K562 (cell line): Measurements from ENCODE around the gene GUCA1A. TPM values are rescaled to one million over a fixed set of nuclear protein-coding genes. Genes with fewer than 3 reads are reported as not detected.

Experiments
- ATAC-seq: fragments of 200-7000 bp; cut with Tn5 transposase; 3 replicates; pipeline ENCODE4 v1.9.1; 2020; ENCODE audit warnings: moderate library complexity
- BruUV-seq: library from RNA; stranded (reverse); fragments of 400-500 nt; replicated peaks from 2 replicates; lab custom pipeline; 2021; lab: Mats Ljungman, UMichigan
- CTCF ChIA-PET: fragments of 300-600 bp; formaldehyde crosslinking; extraction: SDS; loops from one replicate; lab custom pipeline; 2021; ENCODE audit warnings: low intra/inter-chr PET ratio; lab: Yijun Ruan, JAX
- POLR2A ChIA-PET: fragments of 300-600, 350-650 bp; sonication (Branson Sonifier 250); formaldehyde crosslinking; extraction: SDS; loops from one replicate; lab custom pipeline; 2021; ENCODE audit warnings: antibody characterized with exemption, inconsistent platforms; lab: Yijun Ruan, JAX
- DNase-seq, 4 experiments: peaks; one replicate each; pipeline versions ENCODE4 v3.0.0 to v3.0.0-alpha.2; 2011 to 2018; ENCODE audit warnings: low spot score in 3 of 4, mixed read lengths in 3 of 4; ENCODE audit errors: extremely low read depth in 1 of 4
- FAIRE-seq: peaks from 2 replicates; lab custom pipeline; 2011; peaks lifted over from hg19 to GRCh38; lab: Jason Lieb, UNC
- H2AFZ ChIP-seq: 2 replicates; pipeline ENCODE4 v1.6.0; 2011; ENCODE audit warnings: low read depth, low read length, control low read depth, inconsistent platforms
- H3K27ac ChIP-seq: fragments of 200-600 bp; 3 replicates; pipeline ENCODE4 v1.8.0; 2011; ENCODE audit warnings: low read depth, mild to moderate bottlenecking, control low read depth, inconsistent platforms, low read length, moderate library complexity, mixed read lengths; ENCODE audit errors: extremely low read depth
- H3K27me3 ChIP-seq, 2 experiments: fragments of 300-600 bp in 1 of 2; 2 replicates in 1 of 2; 3 replicates in 1 of 2; pipeline versions ENCODE4 v1.6.0 to v1.8.0; 2011; ENCODE audit warnings: inconsistent platforms in 2 of 2, low read length in 2 of 2, mild to moderate bottlenecking in 1 of 2, mixed read lengths in 1 of 2, moderate library complexity in 1 of 2; ENCODE audit not compliant: control insufficient read depth in 2 of 2, insufficient read depth in 2 of 2
- H3K36me3 ChIP-seq: fragments of 300-600 bp; 3 replicates; pipeline ENCODE4 v1.8.0; 2011; ENCODE audit warnings: mild to moderate bottlenecking, low read length, inconsistent platforms; ENCODE audit not compliant: control insufficient read depth, insufficient read depth
- H3K4me1 ChIP-seq, 2 experiments: fragments of 200-600 bp in 1 of 2; replicated peaks in 1 of 2; 2 replicates in 1 of 2; 3 replicates in 1 of 2; pipeline versions ENCODE4 v1.5.1 to v1.8.0; 2011; ENCODE audit warnings: inconsistent platforms in 2 of 2, low read length in 2 of 2, mild to moderate bottlenecking in 1 of 2, mixed read lengths in 1 of 2, moderate library complexity in 1 of 2; ENCODE audit not compliant: control insufficient read depth in 2 of 2, insufficient read depth in 2 of 2
- H3K4me2 ChIP-seq: 2 replicates; pipeline ENCODE4 v1.6.1; 2011; ENCODE audit warnings: low read length, control low read depth, inconsistent platforms, mixed read lengths; ENCODE audit not compliant: insufficient read depth
- H3K4me3 ChIP-seq: fragments of 200-600 bp; sonication (generic), shearing (Covaris generic); 2 replicates; pipeline ENCODE4 v1.5.1; 2016; ENCODE audit warnings: control low read depth, inconsistent platforms
- H3K79me2 ChIP-seq: fragments of 200-600 bp; 3 replicates; pipeline ENCODE4 v1.8.0; 2011; ENCODE audit warnings: low read length, inconsistent platforms; ENCODE audit not compliant: control insufficient read depth, insufficient read depth
- H3K9ac ChIP-seq, 2 experiments: 2 replicates each; pipeline versions ENCODE4 v1.6.0 to v1.6.1; 2011; ENCODE audit warnings: low read depth in 2 of 2, low read length in 2 of 2, control low read depth in 1 of 2, inconsistent platforms in 1 of 2, mild to moderate bottlenecking in 1 of 2, mixed read lengths in 1 of 2; ENCODE audit not compliant: insufficient read depth in 1 of 2
- H3K9me1 ChIP-seq: one replicate; pipeline ENCODE4 v1.6.0; 2011; ENCODE audit warnings: inconsistent platforms, mild to moderate bottlenecking, low read length, moderate library complexity; ENCODE audit not compliant: control insufficient read depth, insufficient read depth
- H3K9me3 ChIP-seq: replicated peaks from 2 replicates; pipeline ENCODE4 v1.5.1; 2011; ENCODE audit warnings: low read depth, low read length, inconsistent platforms; ENCODE audit not compliant: control insufficient read depth, insufficient read depth
- H4K20me1 ChIP-seq: replicated peaks from 2 replicates; pipeline ENCODE4 v1.6.1; 2011; ENCODE audit warnings: low read length, inconsistent platforms, mixed read lengths; ENCODE audit not compliant: control insufficient read depth, insufficient read depth
- C11orf30 ChIP-seq: fragments of 450-650 bp; IDR thresholded peaks from 2 replicates; pipeline ENCODE4 v1.6.1; 2016; ENCODE audit warnings: low read depth, mild to moderate bottlenecking
- FOXK1 ChIP-seq: sonication (generic); formaldehyde crosslinking; IDR thresholded peaks from 2 replicates; pipeline ENCODE4 v1.8.0; 2022; ENCODE audit warnings: missing genetic modification reagents, mild to moderate bottlenecking, borderline replicate concordance
- NR2C2 ChIP-seq, 2 experiments: fragments of 200-800 bp in 1 of 2; sonication (Bioruptor generic) in 1 of 2; sonication (generic) in 1 of 2; formaldehyde crosslinking in 1 of 2; IDR thresholded peaks; 2 replicates each; pipeline versions ENCODE4 v1.6.1 to v1.8.0; 2016 to 2022; ENCODE audit warnings: mild to moderate bottlenecking in 1 of 2, missing compliant biosample characterization in 1 of 2, missing genetic modification characterization in 1 of 2, missing genetic modification reagents in 1 of 2
- POLR2H ChIP-seq: IDR thresholded peaks from 2 replicates; pipeline ENCODE4 v1.6.1; 2016; ENCODE audit warnings: missing genetic modification characterization, low read depth, mild to moderate bottlenecking, control low read depth, missing compliant biosample characterization, moderate library complexity
- ZKSCAN1 ChIP-seq: fragments of 150-350 bp; IDR thresholded peaks from 2 replicates; pipeline ENCODE4 v1.6.1; 2016; ENCODE audit warnings: low read depth, low read length
- ZNF316 ChIP-seq: fragments of 450-650 bp; IDR thresholded peaks from 2 replicates; pipeline ENCODE4 v1.6.1; 2016
- WGBS: fragments of 100-300 bp; shearing (Covaris generic); methylation state at CpG from one replicate; pipeline ENCODE4 v1.1.6; 2016; ENCODE audit warnings: low coverage, mixed read lengths; ENCODE audit not compliant: insufficient coverage; ENCODE audit errors: missing lambda C conversion rate; 5-methylcytosine and 5-hydroxymethylcytosine counted together
- in situ Hi-C: fragments of 300-500 bp; cut with MboI; formaldehyde crosslinking; loops from 4 replicates; pipeline ENCODE4 v1.15.0; 2018; ENCODE audit warnings: inconsistent platforms, mixed read lengths
- intact Hi-C: fragments of 100-400 bp; cut with micrococcal nuclease; formaldehyde crosslinking; loops from 2 replicates; pipeline ENCODE4 v1.14.2; 2022
- polyA plus RNA-seq, 8 experiments: library from polyadenylated mRNA; depleted of rRNA in 4 of 8; stranded (reverse) in 5 of 8; unstranded in 3 of 8; fragments of >200 nt; fragmentation: Nextera tagmentation in 2 of 8; fragmentation: Illumina TruSeq in 1 of 8; extraction: Ambion mirVana in 2 of 8; extraction: Trizol in 1 of 8; gene quantifications; 2 replicates each; pipeline versions ENCODE4 v1.2.1 to v1.2.3, GENCODE V29; 2011 to 2014; ENCODE audit warnings: inconsistent platforms in 1 of 8, missing spikeins in 1 of 8
- total RNA-seq, 7 experiments: library from RNA; depleted of rRNA in 6 of 7; stranded (reverse); fragments of >200 nt in 6 of 7; fragmentation: Illumina TruSeq in 2 of 7; extraction: Trizol in 2 of 7; gene quantifications; 2 replicates each; pipeline versions ENCODE4 v1.2.1 to v1.2.3, GENCODE V29; 2011 to 2021; ENCODE audit warnings: low replicate concordance in 1 of 7
- TF ChIP-seq, protein P1 (sequence below): sonication (generic); formaldehyde crosslinking; IDR thresholded peaks from 2 replicates; pipeline ENCODE4 v1.8.0; 2022; ENCODE audit warnings: missing genetic modification reagents, mild to moderate bottlenecking, borderline replicate concordance

The GUCA1A gene
- total and polyA plus RNA-seq, 9 of the 15 experiments (the other 6 are each of a cell fraction or from before 2014, with no cell fraction given): not detected

DNA sequence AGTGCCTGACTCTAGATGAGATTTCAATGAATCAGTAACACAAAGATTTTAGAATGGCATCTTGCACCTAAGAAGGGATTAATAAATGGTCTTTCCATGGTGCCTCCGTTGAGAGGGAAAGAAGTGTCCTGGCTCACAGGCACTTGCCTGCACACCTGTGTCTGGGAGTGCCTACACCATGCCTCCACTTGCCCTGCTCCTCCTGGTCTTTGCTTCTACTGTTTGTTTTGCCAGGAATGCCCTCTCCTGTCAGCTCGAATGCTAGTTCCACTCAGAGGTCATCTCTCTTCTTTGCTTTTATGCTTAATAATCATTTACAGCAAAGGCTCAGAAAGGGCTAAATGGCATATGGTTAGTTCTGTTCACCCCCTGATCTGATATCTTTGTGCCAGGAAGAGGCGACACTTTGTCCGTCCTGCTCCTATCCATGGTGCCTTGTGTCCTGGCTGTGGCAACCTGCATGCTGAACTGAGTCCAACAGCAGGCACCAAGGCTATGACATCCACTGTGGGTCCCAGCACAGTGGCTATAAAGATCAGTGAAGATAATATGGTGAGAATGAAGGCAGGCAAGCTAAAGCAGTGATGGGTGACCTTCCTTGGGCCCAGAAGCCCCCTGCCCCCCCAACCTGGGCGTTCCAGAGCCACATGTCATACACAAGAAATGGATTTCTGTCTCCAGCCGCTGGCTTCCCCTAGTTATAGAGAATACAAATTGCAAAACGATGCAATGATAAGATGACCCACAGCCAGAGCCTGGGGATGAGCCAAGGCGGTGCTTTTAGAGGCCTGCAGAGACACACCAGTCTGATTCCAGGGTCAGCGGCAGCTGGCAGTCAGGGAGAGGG lies 32.2 kb upstream of the GUCA1A start:
- CTCF ChIA-PET: interaction anchor here (0.6 kb wide), 1 partner anchor 111 kb away, joined by 3 read pairs; no protein-coding TSS in a partner anchor
- DNase-seq: no peak

DNA sequence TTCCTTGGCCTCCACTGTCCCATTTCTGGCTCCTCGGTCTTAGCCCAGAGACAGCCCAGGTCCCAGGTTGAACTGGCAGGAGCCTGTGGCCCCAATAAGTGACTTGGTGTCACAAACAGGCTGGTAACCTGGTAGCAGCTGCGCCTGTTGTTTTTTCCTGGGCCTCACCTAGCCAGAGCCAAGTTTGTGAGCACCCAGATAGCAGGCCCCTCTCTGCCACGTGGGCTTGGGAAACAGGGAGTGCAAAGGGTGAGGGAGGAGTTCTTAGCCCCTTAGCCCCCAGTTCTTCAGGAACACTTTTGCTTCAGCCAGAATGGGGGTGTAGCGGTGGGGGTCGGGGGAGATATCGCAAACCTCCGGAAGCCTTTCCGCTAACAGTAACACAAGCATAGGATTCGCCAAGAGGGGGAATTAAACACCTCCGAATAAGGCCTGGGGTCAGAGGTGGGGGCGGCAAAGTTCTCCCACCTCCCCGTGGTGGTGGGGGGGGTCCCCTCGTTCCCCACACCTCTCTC lies 31.5 kb upstream of the GUCA1A start:
- Histone ChIP-seq H3K9me3 (no peaks in the 10 kb centered on the region), H3K4me2 (no peak overlapping the region), H3K27me3 (no peaks in the 10 kb centered on the region), H3K79me2 (no peaks in the 10 kb centered on the region), H3K27ac (no peak overlapping the region), H3K4me3 (no peak overlapping the region), H3K9ac (peak overlapping the region in 1 of 2 experiments; percentile 75; a peak in 2 of 4 replicates), H3K36me3 (no peaks in the 10 kb centered on the region), H3K9me1 (no peaks in the 10 kb centered on the region), H3K4me1 (peaks cover 32 to 46% of the 10 kb centered on the region in 2 experiments), H4K20me1 (no peaks in the 10 kb centered on the region), H2AFZ (peak overlapping the region; percentile 15; the same call in 1 of the 2 replicates)
- ATAC-seq: no peak
- ChIA-PET POLR2A (interaction anchor here (0.6 to 0.7 kb wide), 2 partner anchors 357 to 765 kb away, joined by 3 to 6 read pairs; no protein-coding TSS in a partner anchor), CTCF (no interaction called here)
- peak; percentile 47; the same call in 1 of the 2 replicates for TF ChIP-seq FOXK1
- TF ChIP-seq, protein P1, sequence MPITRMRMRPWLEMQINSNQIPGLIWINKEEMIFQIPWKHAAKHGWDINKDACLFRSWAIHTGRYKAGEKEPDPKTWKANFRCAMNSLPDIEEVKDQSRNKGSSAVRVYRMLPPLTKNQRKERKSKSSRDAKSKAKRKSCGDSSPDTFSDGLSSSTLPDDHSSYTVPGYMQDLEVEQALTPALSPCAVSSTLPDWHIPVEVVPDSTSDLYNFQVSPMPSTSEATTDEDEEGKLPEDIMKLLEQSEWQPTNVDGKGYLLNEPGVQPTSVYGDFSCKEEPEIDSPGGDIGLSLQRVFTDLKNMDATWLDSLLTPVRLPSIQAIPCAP (CRISPR knock-in tag): no peak
- intact Hi-C loops: no loop called here
- in situ Hi-C loops: no loop called here
- DNase-seq: no peak
- 69% methylated on average over 12 of the region's 13 CpGs for WGBS
- FAIRE-seq: no peak
- no TSS peak for BruUV-seq

More for the DNA sequence above, 32.2 kb upstream of the GUCA1A start:
- peaks cover 34 to 47% of the 10 kb centered on the region in 2 experiments for H3K4me1 ChIP-seq
- H3K9me3 ChIP-seq: no peaks in the 10 kb centered on the region
- BruUV-seq: no TSS peak
- no peak overlapping the region for H3K4me2 ChIP-seq
- H2AFZ ChIP-seq: peak overlapping the region; percentile 15; the same call in 1 of the 2 replicates
- TF ChIP-seq C11orf30 (peak; percentile 30; the same call in 1 of the 2 replicates), NR2C2 (CRISPR knock-in tag; IDR thresholded peaks at IDR 0.05) (0 out of 2 replicates have a peak, but pooled peaks have one; percentile 22), NR2C2 (tag; IDR thresholded peaks at IDR 0.05) (no peak), ZNF316 (peak; percentile 45), ZKSCAN1 (no peak), POLR2H (tag) (no peak)
- TF ChIP-seq, all 486 proteins: peak for 3
- H3K27ac ChIP-seq: no peak overlapping the region
- 36% methylated on average over 9 of the region's 9 CpGs for WGBS
- H3K27me3 ChIP-seq: no peaks in the 10 kb centered on the region
- FAIRE-seq (peak; percentile 23), ATAC-seq (no peak)
- H4K20me1 ChIP-seq: no peaks in the 10 kb centered on the region
- in situ Hi-C loops (no loop called here), intact Hi-C loops (no loop called here)
- H3K4me3 ChIP-seq: no peak overlapping the region
- POLR2A ChIA-PET: interaction anchor here (0.6 to 0.7 kb wide), 2 partner anchors 356 to 766 kb away, joined by 3 to 6 read pairs; no protein-coding TSS in a partner anchor
- no peaks in the 10 kb centered on the region for H3K36me3 ChIP-seq
- peak overlapping the region in 1 of 2 experiments; percentile 75; a peak in 2 of 4 replicates for H3K9ac ChIP-seq
- H3K9me1 ChIP-seq: no peaks in the 10 kb centered on the region
- no peaks in the 10 kb centered on the region for H3K79me2 ChIP-seq
